GM12891 (cell line): ENCODE data around the gene PDRG1.

Experiments used
- DNase-seq: peaks from one replicate; pipeline ENCODE4 v3.0.0; 2011; ENCODE audit warnings: low spot score; ENCODE audit not compliant: insufficient read length
- FAIRE-seq: peaks from 2 replicates; lab custom pipeline; 2011; peaks lifted over from hg19 to GRCh38; lab: Jason Lieb, UNC
- PAX5 ChIP-seq: IDR thresholded peaks from 2 replicates; pipeline ENCODE4 v1.6.1; 2011; ENCODE audit warnings: low read length, moderate library complexity, mild to moderate bottlenecking; ENCODE audit not compliant: insufficient read depth, severe bottlenecking
- POLR2A ChIP-seq: IDR thresholded peaks from 2 replicates; pipeline ENCODE4 v1.6.1; 2011; ENCODE audit warnings: low read depth, low read length, control low read depth
- POLR2AphosphoS5 ChIP-seq: IDR thresholded peaks from 2 replicates; pipeline ENCODE4 v1.6.1; 2011; ENCODE audit warnings: low read depth, low read length, control low read depth
- POU2F2 ChIP-seq: IDR thresholded peaks from 2 replicates; pipeline ENCODE4 v1.6.1; 2011; ENCODE audit warnings: low read depth, mild to moderate bottlenecking, control low read depth, low read length, moderate library complexity
- SPI1 ChIP-seq: IDR thresholded peaks from 2 replicates; pipeline ENCODE4 v1.6.1; 2011; ENCODE audit warnings: low read depth, low read length, control low read depth
- TAF1 ChIP-seq: IDR thresholded peaks from 2 replicates; pipeline ENCODE4 v1.6.1; 2011; ENCODE audit warnings: low read depth, low read length, control low read depth

PDRG1 gene

GRCh38 chr20:31984981-31985471 is 33.2 kb upstream of the PDRG1 start:
- TF ChIP-seq PAX5: no peak
- TF ChIP-seq POLR2A: no peak
- TF ChIP-seq POU2F2: no peak
- TF ChIP-seq SPI1: no peak
- no peak for TF ChIP-seq POLR2AphosphoS5
- no peak for TF ChIP-seq TAF1
- FAIRE-seq: no peak

GRCh38 chr20:31981784-31982183 is 29.9 kb upstream of the PDRG1 start:
- FAIRE-seq (no peak), DNase-seq (no peak)
- no peak for TF ChIP-seq PAX5
- no peak for TF ChIP-seq POLR2AphosphoS5
- TF ChIP-seq TAF1: no peak
- no peak for TF ChIP-seq POU2F2
- no peak for TF ChIP-seq POLR2A
- TF ChIP-seq SPI1: no peak

More at GRCh38 chr20:31984981-31985471, 33.2 kb upstream of the PDRG1 start:
- no peak for DNase-seq

- no peak for FAIRE-seq
Observed at GRCh38 chr20:31979713-31980426, 28.0 kb upstream of the PDRG1 start.

GRCh38 chr20:31977080-31977479 is 25.2 kb upstream of the PDRG1 start:
- FAIRE-seq: no peak
- TF ChIP-seq POLR2A: no peak
- TF ChIP-seq SPI1: no peak
- TF ChIP-seq POLR2AphosphoS5: no peak
- TF ChIP-seq TAF1: no peak
- no peak for TF ChIP-seq POU2F2
- no peak for TF ChIP-seq PAX5
- no peak for DNase-seq

More at GRCh38 chr20:31979713-31980426, 28.0 kb upstream of the PDRG1 start:
- no peak for DNase-seq
- TF ChIP-seq POU2F2: no peak
- TF ChIP-seq SPI1: no peak
- TF ChIP-seq POLR2AphosphoS5: no peak
- no peak for TF ChIP-seq PAX5
- TF ChIP-seq TAF1: no peak
- no peak for TF ChIP-seq POLR2A

- DNase-seq (no peak), FAIRE-seq (no peak)
- TF ChIP-seq POLR2A: no peak
- TF ChIP-seq SPI1: no peak
- no peak for TF ChIP-seq POU2F2
- TF ChIP-seq PAX5: no peak
- TF ChIP-seq POLR2AphosphoS5: no peak
- TF ChIP-seq TAF1: no peak
Observed at GRCh38 chr20:31975874-31976273, 24.0 kb upstream of the PDRG1 start.

GRCh38 chr20:31974951-31975487 is 23.2 kb upstream of the PDRG1 start:
- DNase-seq (no peak), FAIRE-seq (no peak)
- no peak for TF ChIP-seq POLR2AphosphoS5
- TF ChIP-seq PAX5: no peak
- TF ChIP-seq TAF1: no peak
- TF ChIP-seq POU2F2: no peak
- TF ChIP-seq SPI1: no peak
- no peak for TF ChIP-seq POLR2A

- no peak for FAIRE-seq
- TF ChIP-seq POLR2AphosphoS5: no peak
- no peak for TF ChIP-seq TAF1
- TF ChIP-seq SPI1: no peak
- TF ChIP-seq PAX5: no peak
- no peak for TF ChIP-seq POLR2A
- no peak for TF ChIP-seq POU2F2
- no peak for DNase-seq
Observed at GRCh38 chr20:31974296-31974695, 22.4 kb upstream of the PDRG1 start.

GRCh38 chr20:31972471-31973021 is 20.7 kb upstream of the PDRG1 start:
- TF ChIP-seq POLR2A: no peak
- TF ChIP-seq POU2F2: no peak
- TF ChIP-seq TAF1: no peak
- TF ChIP-seq PAX5: no peak
- no peak for TF ChIP-seq SPI1
- no peak for TF ChIP-seq POLR2AphosphoS5
- FAIRE-seq (no peak), DNase-seq (no peak)

- no peak for DNase-seq
- no peak for TF ChIP-seq SPI1
- TF ChIP-seq TAF1: no peak
- no peak for TF ChIP-seq PAX5
- no peak for TF ChIP-seq POU2F2
- TF ChIP-seq POLR2AphosphoS5: no peak
- TF ChIP-seq POLR2A: no peak
- FAIRE-seq: no peak
Observed at GRCh38 chr20:31969991-31970390, 18.1 kb upstream of the PDRG1 start.
